ENCODE measurements around the gene SYNDIG1. TPM values are rescaled to one million over a fixed set of nuclear protein-coding genes. Genes with fewer than 3 reads are reported as not detected.

The SYNDIG1 gene
- polyA plus RNA-seq (2011; rRNA removed): 0.96 and 1.1 TPM in 2 replicates
- polyA plus RNA-seq (2012; cell fraction: cytosol; rRNA removed): 1.4 and 1.8 TPM in 2 replicates
- 1.6 and 1.8 TPM in 2 replicates for polyA plus RNA-seq (2012; cell fraction: nucleus; rRNA removed)
- polyA plus RNA-seq (2017; fragmentation: RNase III; extraction: RNeasy Plus Mini Kit Qiagen cat#74134 plus additional on column Dnase treatment): 1.9 to 2.7 TPM (median 2.6 TPM) in 3 replicates
- 0.62 and 1.6 TPM in 2 replicates for polyA minus RNA-seq (2011; rRNA and poly(A)+ RNA removed)

- peak within 1 kb of the TSS; percentile 85 for H3K4me2 ChIP-seq
- peaks cover 28% of the 10 kb centered on the region; the same call in 2 of the 3 replicates for H3K4me1 ChIP-seq
- ChIA-PET POLR2A (interaction anchor here (1.7 kb wide), 1 partner anchor 16 kb away, joined by 4 read pairs; no protein-coding TSS in a partner anchor), CTCF (interaction anchor here (0.9 to 1.2 kb wide), 4 partner anchors 15 to 462 kb away, joined by 3 read pairs; no protein-coding TSS in a partner anchor)
- WGBS (ENCODE audit: missing lambda C conversion rate): 0% methylated on average over 1 of the region's 91 CpGs
- TF ChIP-seq POLR2AphosphoS2 (conservative IDR thresholded peaks at IDR 0.05; ENCODE audit: low read length): no peak
- TF ChIP-seq POLR2A (IDR thresholded peaks at IDR 0.05; ENCODE audit: low read length): no peak; the same call in 1 of the 2 replicates
- no peak for TF ChIP-seq TFCP2L1 (CRISPR knock-in tag; IDR thresholded peaks at IDR 0.05)
- no peak for TF ChIP-seq ZFP36 (IDR thresholded peaks at IDR 0.05; ENCODE audit: borderline replicate concordance, partially characterized antibody)
- TF ChIP-seq FOXS1 (CRISPR knock-in tag; IDR thresholded peaks at IDR 0.05): no peak
- TF ChIP-seq HDAC2 (IDR thresholded peaks at IDR 0.05): no peak
- no peak for TF ChIP-seq USF2 (IDR thresholded peaks at IDR 0.05)
- no peak for TF ChIP-seq JUNB (IDR thresholded peaks at IDR 0.05)
- TF ChIP-seq BHLHE40 (IDR thresholded peaks at IDR 0.05; ENCODE audit: low read depth, low read length): no peak
- no peak for TF ChIP-seq EHMT2 (IDR thresholded peaks at IDR 0.05; ENCODE audit: low read depth)
- no peak for TF ChIP-seq KDM1A (IDR thresholded peaks at IDR 0.05; ENCODE audit: low read depth)
- no peak for TF ChIP-seq ELK1 (IDR thresholded peaks at IDR 0.05; ENCODE audit: low read depth, low read length)
- no peak for TF ChIP-seq MAZ (IDR thresholded peaks at IDR 0.05; ENCODE audit: borderline replicate concordance, low read depth, low read length)
- no peak for TF ChIP-seq MAX (IDR thresholded peaks at IDR 0.05)
- no peak for TF ChIP-seq MYC (IDR thresholded peaks at IDR 0.05; ENCODE audit: borderline replicate concordance, low read length)
- no peak for FAIRE-seq
- DNase-seq (ENCODE audit: low read depth in 1 of 2, low spot score in 1 of 2): peak; percentile 17 to 25
- no peaks in the 10 kb centered on the region for H3K9me3 ChIP-seq
- H3K4me3 ChIP-seq: peak within 1 kb of the TSS; percentile 59
- ATAC-seq: peak; percentile 70 to 78
- H3K27ac ChIP-seq: peak within 1 kb of the TSS; percentile 69 to 84
These were observed at the start of gene SYNDIG1 for GRCh38 chr20:24469116-24469893. Gene SYNDIG1, plus strand, starts transcription at chr20:24469629. Its CDS starts 73,469 bp downstream, at chr20:24543098.

- ChIA-PET POLR2A (no interaction called here), CTCF (interaction anchor here (0.8 to 0.9 kb wide), 2 partner anchors 9 to 32 kb away, joined by 3 read pairs; no protein-coding TSS in a partner anchor)
- Histone ChIP-seq H3K4me2 (no peak overlapping the region), H3K4me3 (no peak overlapping the region), H3K9me3 (no peaks in the 10 kb centered on the region), H3K4me1 (no peaks in the 10 kb centered on the region), H3K27ac (no peak overlapping the region)
- DNase-seq (ENCODE audit: low read depth in 1 of 2, low spot score in 1 of 2) (no peak), ATAC-seq (no peak), FAIRE-seq (no peak)
- 40% methylated on average over 6 of the region's 6 CpGs for WGBS (ENCODE audit: missing lambda C conversion rate)
- TF ChIP-seq ZNF302 (CRISPR knock-in tag; IDR thresholded peaks at IDR 0.05) (no peak), TP53 (CRISPR knock-in tag; IDR thresholded peaks at IDR 0.05) (no peak), HOXA7 (CRISPR knock-in tag; IDR thresholded peaks at IDR 0.05) (no peak), KDM1A (IDR thresholded peaks at IDR 0.05; ENCODE audit: low read depth) (no peak), POLR2A (IDR thresholded peaks at IDR 0.05; ENCODE audit: low read length) (no peak), USF2 (IDR thresholded peaks at IDR 0.05) (no peak), HOXB13 (CRISPR knock-in tag; IDR thresholded peaks at IDR 0.05; ENCODE audit: low read depth) (no peak), HDAC2 (IDR thresholded peaks at IDR 0.05) (no peak), RCOR1 (IDR thresholded peaks at IDR 0.05; ENCODE audit: low read depth, low read length) (no peak), FOXS1 (CRISPR knock-in tag; IDR thresholded peaks at IDR 0.05) (no peak), MAX (IDR thresholded peaks at IDR 0.05) (no peak), PHF8 (IDR thresholded peaks at IDR 0.05; ENCODE audit: borderline replicate concordance, low read depth) (no peak), RFX5 (IDR thresholded peaks at IDR 0.05) (no peak), HEYL (CRISPR knock-in tag; IDR thresholded peaks at IDR 0.05) (no peak), SREBF2 (IDR thresholded peaks at IDR 0.05) (no peak), BCL3 (IDR thresholded peaks at IDR 0.05) (no peak), CTCF (IDR thresholded peaks at IDR 0.05) (no peak), RAD21 (conservative IDR thresholded peaks at IDR 0.05 in 1 of 2, IDR thresholded peaks at IDR 0.05 in 1 of 2) (no peak), PBX3 (IDR thresholded peaks at IDR 0.05) (no peak)
These were observed 49.6 kb upstream of the SYNDIG1 start for GRCh38 chr20:24419786-24420185.
